ENCODE results near the gene KLHL5. TPM values are rescaled to one million over a fixed set of nuclear protein-coding genes. Genes with fewer than 3 reads are reported as not detected.

KLHL5 gene
- total RNA-seq, 1 donor from 2014 or later = 48.2 TPM

DNA sequence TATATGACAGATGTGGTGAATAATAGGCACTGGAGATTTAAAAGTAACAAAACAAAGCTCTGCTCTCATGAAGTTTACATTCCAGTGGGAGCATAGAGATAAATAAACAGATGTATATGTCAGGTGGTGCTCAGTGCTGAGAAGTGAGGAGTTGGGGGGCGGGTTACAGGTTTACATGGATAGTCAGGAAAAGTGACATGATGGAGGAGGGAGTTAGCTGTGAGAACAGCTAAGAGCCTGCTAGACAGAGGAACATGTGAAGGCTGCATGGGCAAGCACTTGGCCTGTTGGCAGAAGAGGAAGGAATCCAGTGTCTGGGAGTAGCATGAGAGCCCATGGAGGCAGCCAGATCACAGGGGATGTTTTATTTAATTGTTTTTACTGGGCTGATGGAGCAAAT, 19.7 kb upstream of the KLHL5 start:
- no peak for ATAC-seq
- intact Hi-C loops (cut with DNase I) = no loop called here
- no peak for DNase-seq (ENCODE audit: low spot score)

DNA sequence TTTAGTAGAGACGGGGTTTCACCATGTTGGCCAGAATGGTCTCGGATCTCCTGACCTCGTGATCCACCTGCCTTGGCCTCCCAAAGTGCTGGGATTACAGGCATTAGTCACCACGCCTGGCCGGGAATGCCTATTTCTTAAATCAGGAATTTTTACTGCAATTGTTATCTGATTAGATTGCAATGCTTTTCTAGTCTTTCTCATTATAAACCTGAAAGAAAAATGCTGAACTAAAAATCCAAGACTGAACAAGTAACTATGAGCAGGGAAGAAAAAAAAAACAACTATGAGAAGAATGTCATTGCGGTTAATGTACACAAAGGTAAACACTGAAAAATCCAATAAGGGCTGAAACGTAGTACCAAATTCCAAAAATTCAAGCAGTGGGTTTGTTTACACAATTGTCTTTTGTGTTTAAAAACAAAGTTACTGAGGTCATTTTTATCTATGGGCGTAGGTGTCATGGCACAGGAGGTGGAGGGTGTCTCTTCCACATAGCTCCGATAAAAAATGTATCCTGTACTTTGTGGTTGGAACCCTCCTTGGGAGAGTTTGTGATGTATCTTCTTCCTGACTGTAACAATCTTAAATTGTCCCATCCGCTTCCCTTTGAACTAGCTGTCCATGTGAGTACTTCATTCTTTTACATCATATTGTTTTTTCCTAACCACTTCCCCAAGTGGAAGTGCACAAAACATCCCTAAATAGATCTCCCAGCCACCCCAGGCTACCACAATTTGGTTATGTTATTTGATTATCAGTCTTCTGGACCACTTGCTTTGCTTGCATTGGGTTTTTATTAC, 18.8 kb upstream of the KLHL5 start:
- DNase-seq (ENCODE audit: low spot score) (no peak), ATAC-seq (peak; percentile 20)
- intact Hi-C loops (cut with DNase I) = no loop called here

DNA sequence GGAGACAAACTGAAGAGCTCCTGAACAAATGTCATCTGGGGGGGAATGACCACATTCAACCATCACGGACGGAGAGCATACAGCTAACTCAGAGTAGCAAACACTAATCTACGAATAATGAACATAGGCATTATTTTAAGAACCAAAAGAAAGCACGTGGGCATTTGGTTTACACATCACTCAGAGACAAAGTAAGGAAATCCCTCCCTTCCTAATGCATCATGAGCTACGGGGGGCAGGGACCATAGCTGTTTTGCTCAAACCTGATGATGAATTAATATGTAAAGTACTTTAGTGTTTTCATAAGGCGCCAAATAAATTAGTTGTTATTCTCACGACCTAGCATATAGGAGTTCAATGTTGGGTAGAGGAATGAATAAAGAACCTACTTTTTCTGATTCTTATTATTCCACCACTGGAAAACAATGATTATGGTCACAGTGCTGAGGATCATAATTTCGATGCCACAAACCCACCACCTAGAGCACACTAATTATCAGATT, 18.1 kb upstream of the KLHL5 start:
- intact Hi-C loops (cut with DNase I) = no loop called here
- ATAC-seq = peak; percentile 4
- DNase-seq (ENCODE audit: low spot score) = no peak

DNA sequence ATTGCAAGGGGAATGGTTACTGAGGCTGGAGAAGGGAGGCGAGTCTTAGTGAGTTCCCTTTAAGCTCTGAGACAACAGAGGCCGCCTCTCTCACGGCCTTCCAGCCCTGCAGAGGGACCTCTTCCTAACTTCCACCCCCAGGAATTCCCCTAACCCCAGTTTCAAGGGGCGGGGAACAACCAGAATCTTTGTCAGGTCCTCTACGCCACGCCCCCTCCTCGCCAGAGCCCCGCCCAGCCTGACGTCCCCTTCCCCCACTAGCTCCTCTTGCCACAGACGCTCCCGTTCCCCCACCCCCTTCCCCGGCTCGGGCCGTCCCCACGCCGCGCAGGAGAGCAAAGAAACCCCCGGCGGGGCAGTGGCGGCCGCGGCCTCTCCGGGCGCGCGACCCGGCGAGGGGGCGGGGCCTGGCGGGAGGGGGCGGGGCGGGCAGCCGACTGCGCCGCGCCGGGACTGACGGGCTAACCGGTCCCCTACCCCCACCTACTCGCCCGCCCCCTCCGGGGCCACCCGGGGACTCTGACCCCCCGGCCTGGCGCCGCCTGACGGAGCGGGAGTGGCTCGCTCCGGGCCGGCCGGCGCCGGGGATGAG, 17.6 kb upstream of the KLHL5 start:
- intact Hi-C loops (cut with DNase I) = no loop called here
- ATAC-seq (peak; percentile 95), DNase-seq (ENCODE audit: low spot score) (peak; percentile 97)

DNA sequence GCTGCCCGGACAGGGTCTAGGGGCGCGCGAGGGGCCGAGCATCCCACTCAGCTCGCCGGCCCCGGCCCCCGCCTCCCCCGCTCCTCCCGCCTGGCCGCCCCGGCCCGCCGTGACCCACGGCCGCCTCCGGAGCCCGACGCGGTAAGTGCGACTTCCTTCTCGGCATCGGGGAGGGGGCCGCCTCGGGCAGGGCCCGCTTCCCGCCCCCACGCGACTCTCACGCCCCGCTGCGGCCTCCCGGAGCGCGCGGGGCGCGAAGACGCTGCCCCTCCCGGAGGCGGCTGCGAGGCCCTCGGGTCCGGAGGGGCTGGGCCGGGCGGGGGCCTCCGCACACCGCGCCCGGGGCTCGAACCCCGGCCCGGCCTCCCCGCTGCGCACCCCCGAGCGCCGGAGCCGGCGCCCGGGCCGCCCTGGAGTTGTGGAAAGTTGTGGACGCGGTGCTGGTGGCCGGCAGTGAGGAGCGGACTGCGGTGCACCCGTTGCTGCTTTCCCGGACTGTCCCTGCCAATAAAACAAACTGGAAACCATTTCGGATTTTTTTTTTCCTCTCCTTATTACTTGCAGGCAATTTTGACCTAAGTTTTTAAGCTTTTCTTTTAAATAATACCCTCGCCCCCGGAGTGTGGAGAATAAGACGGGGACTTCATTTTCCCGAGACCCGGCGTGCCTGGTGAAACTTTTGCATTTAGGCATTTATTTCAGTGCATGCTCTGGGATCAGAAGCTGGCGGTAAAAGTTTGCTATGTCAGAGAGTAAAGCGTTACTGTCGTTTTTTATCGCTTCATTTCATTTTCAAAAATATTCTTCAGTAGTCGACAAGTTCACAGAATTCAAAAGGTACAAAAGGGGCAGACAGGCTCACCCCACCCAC, 16.8 kb upstream of the KLHL5 start:
- intact Hi-C loops (cut with DNase I) = no loop called here
- DNase-seq (ENCODE audit: low spot score) (no peak), ATAC-seq (peak; percentile 53)

DNA sequence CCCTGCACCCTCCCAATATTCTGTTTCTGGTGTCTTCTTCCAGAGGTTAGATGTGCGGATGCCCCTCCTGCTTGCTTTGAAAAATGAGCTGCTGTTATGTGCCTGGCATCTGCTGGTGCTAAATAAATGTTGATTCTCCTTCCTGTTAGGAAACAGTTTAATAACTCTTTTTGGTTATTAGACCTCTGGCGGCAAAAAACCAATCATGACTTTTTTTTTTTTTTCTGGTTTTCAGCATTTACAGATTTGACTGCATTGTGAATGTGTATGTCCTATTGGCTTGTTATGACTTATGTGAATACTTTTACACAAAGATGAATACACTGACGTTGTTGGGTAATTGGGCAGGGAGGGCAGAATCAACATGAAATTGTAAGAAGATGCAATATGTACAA, 16.2 kb upstream of the KLHL5 start:
- intact Hi-C loops (cut with DNase I) = no loop called here
- DNase-seq (ENCODE audit: low spot score) (no peak), ATAC-seq (no peak)

DNA sequence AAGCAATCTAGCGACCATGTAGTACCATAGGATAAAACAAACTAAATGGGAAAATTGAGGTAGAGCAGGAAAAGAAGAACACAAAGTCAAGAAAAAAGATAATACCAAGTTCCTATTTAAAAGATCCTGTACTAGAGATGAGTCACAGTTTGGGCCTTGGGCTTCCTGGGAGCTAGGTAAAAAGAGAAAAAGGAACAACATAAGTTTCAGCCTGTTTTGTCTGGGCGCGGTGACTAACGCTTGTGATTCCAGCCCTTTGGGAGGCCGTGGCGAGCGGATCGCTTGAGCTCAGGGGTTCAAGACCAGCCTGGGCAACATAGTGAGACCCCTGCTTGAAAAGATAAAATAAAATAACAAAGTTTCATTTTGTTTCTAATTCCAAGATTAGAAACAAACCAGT, 15.8 kb upstream of the KLHL5 start:
- intact Hi-C loops (cut with DNase I) = no loop called here
- ATAC-seq (no peak), DNase-seq (ENCODE audit: low spot score) (no peak)

DNA sequence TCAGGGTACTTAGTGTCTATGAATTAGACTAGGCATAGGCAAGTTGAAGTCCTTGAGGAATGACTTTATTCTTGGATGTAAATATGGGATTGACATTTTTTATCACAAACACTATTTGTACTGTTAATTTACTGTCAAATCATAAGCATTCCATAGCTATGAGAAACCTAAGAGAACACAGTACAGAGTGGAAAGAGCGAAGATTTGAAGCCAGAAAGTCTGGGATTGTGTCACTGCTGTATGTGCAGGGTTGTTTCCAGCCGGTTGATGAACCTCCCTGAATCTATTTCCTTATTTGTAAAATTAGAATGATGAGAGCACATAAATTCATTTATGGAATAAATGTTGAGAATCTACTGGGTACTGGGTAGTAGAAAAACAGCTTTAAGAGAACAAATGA, 14.4 kb upstream of the KLHL5 start:
- ATAC-seq (no peak), DNase-seq (ENCODE audit: low spot score) (no peak)
- intact Hi-C loops (cut with DNase I) = no loop called here

DNA sequence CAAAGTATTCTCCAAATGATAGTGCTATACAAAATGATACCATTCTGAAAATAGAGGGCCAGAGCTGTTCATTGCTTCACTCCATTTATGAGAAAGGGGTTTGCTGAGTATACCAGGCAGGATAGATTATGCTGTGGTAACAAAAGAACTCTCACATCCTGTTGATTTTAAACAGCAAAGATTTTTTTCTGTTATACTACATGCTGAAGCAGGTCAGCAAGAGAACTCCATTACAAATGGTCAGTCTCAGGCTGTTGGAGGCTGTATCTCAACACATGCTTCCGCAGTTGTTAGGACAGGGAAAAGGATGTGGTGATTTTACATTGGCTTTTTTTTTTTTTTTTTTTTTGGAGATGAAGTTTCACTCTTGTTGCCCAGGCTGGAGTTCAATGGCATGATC, 13.7 kb upstream of the KLHL5 start:
- ATAC-seq (no peak), DNase-seq (ENCODE audit: low spot score) (no peak)
- intact Hi-C loops (cut with DNase I) = no loop called here

DNA sequence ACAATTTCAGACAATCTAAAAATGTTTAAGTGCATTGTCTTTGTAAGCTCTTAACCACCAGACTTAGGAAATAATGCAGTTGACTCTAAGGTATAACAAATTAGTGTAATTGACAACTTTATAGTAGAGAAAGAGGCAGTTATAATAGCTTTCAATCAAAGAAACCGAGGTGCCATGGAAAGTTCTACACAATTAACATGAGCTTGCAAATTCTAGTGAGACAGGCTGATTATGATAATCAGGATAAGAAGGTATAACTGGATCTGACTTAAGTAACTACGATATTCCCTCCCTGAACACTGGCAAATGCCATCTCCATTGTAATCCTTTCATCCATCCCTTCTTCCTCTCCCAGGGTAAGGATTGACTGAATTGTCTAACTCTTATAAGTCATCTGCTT, 11.4 kb upstream of the KLHL5 start:
- ATAC-seq (no peak), DNase-seq (ENCODE audit: low spot score) (no peak)
- intact Hi-C loops (cut with DNase I) = no loop called here

DNA sequence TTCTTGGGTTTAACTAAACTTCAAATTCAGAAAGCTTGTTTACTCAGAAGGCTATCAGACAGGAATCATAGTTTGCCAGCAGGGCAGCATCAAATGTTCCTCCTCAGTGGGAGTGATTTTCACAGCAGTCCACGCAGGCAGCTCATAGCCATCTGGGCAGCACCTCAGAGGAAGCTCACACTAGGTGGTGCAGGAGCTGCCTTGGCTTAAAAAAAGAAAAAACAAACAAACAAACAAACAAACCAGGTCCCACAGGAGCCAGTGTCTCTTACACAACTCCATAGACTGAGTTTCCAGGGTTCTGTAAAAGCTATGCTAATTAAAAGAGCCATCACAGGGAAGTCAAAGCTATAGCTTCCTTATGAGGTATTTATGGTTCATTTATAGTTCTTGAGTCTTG, 10.5 kb upstream of the KLHL5 start:
- no peak for DNase-seq (ENCODE audit: low spot score)
- intact Hi-C loops (cut with DNase I) = no loop called here
- ATAC-seq = no peak

DNA sequence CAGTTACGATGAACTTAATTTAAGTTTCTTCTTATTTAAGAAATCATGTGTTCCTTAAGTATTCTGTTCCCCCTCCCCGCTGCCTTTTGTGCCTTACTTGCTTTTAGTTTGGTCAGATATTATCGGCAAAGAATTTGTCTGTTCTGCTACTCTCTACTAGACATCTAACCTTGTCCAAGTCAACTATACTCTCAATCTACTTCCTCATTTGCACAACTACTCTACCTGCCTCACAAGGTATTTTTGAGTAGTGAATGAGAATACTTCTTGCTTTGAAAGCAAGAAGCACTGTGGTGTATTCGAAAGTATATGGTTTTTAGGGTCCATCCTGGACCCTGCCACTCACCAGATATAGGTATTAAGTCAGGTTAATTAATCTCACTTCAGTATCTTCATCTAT, 8.0 kb upstream of the KLHL5 start:
- DNase-seq (ENCODE audit: low spot score) (no peak), ATAC-seq (no peak)
- intact Hi-C loops (cut with DNase I) = no loop called here

DNA sequence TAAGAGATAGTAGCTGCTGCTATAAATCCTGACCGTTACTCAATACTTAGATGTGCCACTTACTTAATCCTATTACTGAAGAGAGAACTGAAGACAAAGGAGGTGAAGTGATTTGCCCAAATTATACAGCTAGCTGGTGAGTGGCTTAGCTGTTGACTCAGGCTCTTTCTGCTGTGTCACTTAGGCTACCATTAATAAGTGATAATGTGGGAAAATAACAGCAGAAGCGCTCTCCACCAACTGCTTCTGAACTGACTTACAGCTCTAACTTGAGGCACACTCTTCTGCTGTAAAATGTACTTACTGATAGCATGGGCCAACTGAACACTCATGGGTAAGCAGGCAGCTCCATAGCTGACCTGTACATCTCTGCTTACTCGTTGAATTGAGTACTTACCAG, 7.5 kb upstream of the KLHL5 start:
- intact Hi-C loops (cut with DNase I) = no loop called here
- no peak for ATAC-seq

DNA sequence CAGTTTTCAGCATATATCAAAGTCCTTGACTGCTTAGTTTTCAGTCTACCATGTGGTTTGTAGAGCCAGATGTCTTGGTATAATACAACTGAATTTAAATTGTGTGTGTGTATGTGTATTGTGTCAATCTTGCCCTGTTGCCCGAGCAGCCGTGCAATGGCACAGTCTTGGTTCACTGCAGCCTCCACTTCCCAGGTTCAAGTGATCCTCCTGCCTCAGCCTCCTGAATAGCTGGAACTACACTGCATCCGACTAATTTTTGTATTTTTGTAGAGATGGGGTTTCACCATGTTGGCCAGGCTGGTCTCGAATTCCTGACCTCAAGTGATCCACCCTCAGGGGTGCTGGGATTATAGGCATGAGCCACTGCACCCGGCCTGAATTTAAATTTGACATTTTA, 6.0 kb upstream of the KLHL5 start:
- DNase-seq (ENCODE audit: low spot score) (no peak), ATAC-seq (no peak)
- intact Hi-C loops (cut with DNase I) = no loop called here

More for the DNA sequence above, 7.5 kb upstream of the KLHL5 start:
- DNase-seq (ENCODE audit: low spot score) = no peak

DNA sequence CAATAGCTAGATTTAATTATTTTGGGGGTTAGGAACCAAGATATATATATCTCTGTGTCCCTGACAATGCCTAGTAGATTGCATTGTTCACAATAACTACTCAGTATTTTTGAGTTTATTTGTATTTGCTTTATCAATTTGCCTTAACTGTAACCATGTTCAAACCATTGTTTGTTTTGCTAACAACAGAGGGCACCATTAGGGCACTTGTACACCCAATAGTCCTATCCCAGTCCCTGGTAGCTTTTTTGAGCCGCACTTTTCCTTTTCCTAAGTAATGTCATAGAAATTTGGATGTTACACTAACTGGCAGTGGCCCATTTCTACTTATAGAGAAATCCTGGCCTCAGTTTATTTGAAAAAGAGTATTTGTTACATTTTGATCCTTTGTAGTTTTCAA, 575 bp upstream of the KLHL5 start:
- intact Hi-C loops (cut with DNase I) = no loop called here
- ATAC-seq (no peak), DNase-seq (ENCODE audit: low spot score) (no peak)

DNA sequence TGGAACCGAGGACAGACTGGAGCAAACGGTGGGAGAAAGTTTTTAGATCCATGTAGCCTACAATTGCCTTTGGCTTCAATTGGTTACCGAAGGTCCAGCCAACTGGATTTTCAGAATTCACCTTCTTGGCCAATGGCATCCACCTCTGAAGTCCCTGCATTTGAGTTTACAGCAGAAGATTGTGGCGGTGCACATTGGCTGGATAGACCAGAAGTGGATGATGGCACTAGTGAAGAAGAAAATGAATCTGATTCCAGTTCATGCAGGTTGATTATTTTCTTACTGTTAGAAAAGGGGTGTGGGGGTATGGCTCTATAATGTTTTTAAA, 702 bp downstream of the KLHL5 start:
- DNase-seq (ENCODE audit: low spot score) = no peak
- ATAC-seq = no peak
- intact Hi-C loops (cut with DNase I) = no loop called here

DNA sequence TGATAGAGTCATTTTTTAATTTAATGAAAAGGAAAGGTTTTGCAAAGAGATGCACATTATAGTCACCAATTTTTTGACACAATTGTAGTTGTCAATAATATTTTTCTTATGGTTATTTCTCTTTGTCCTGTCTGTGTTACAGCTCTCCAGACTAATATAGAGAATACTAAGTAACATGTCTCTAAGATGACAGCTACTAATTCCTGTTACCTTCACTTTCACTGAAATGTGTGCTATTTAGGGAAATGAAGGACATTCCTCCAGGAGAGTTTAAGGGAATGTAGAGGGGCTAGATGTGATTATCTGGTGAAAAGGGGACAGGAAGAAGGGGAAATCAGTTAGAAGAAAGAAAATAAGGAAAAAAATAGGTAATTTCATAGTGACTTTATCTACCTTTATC, 1.4 kb downstream of the KLHL5 start:
- intact Hi-C loops (cut with DNase I) = no loop called here
- DNase-seq (ENCODE audit: low spot score) (no peak), ATAC-seq (no peak)

DNA sequence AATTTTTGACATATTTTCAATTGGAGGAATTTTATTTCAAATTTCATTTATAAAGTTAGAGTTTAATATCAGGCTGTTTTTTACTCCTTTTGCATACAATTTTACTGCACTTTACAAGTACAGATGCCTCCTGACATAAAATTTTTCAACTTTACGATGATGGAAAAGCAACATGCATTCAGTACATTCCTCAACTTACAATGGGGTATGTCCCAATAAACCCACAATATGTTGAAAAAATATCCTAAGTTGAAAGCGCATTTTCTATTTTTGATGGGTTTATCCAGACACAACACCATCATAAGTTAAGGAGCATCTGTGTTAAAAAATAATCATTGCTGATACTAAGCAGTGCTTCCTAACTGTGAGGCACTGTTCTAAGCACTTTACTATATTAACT, 4.3 kb downstream of the KLHL5 start:
- DNase-seq (ENCODE audit: low spot score) = no peak
- ATAC-seq = no peak
- intact Hi-C loops (cut with DNase I) = no loop called here

DNA sequence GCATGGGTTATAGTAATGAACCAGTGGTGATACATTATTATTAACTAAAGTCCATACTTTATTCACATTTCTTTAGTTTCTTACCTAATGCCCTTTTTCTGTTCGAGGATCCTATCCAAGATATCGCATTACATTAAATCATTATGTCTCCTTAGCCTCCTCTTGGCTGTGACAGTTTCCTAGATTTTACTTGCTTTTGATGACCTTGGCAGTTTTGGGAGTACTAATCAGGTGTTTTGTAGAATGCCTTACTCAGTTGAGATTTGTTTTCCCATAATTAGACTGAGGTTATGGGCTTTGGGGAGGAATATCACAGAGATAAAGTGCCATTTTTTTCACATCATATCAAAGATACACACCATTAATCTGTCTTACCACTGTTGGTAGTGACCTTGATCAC, 5.0 kb downstream of the KLHL5 start:
- no peak for ATAC-seq
- intact Hi-C loops (cut with DNase I) = no loop called here
- DNase-seq (ENCODE audit: low spot score) = no peak

DNA sequence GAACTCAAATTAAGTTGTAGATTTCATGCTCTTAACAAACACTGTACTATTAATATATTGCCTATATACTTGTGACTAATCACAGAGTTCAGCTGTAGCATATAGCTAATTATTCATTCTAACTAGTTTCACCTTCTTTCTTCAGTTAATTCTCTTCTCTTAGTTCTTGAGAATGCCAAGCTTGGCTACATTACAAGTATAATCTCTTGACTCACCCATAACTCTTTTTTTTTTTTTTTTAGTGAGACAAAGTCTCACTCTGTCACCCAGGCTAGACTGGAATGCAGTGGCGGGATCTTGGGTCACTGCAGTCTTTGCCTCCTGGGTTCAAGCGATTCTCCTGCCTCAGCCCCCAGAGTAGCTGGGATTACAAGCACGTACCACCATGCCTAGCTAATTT, 5.4 kb downstream of the KLHL5 start:
- ATAC-seq = no peak
- intact Hi-C loops (cut with DNase I) = no loop called here
- no peak for DNase-seq (ENCODE audit: low spot score)
